AG08395 (cell line): Measurements from ENCODE around the gene ACTR6.
"Not testable (repeated sequence)": the region's sequence is repeated elsewhere in the genome, so short reads cannot be mapped to it uniquely, and the experiment has no call there.

Source experiments
- DNase-seq: peaks from one replicate; pipeline ENCODE4 v3.0.0; 2012; ENCODE audit warnings: mixed read lengths, low spot score

ACTR6 gene

GRCh38 chr12:100200463-100201181, at the start of gene ACTR6:
ACTR6 (plus strand) TSS chr12:100200815; CDS start chr12:100200852, 37 bp downstream.
- DNase-seq: peak; percentile 96

- DNase-seq: no peak
Measured at GRCh38 chr12:100151769-100152168, 48.8 kb upstream of the ACTR6 start.

- no peak for DNase-seq
Measured at GRCh38 chr12:100153131-100153530, 47.5 kb upstream of the ACTR6 start.

- peak; percentile 72 for DNase-seq
Measured at GRCh38 chr12:100154474-100155247, 46.0 kb upstream of the ACTR6 start.

- DNase-seq: no peak
Measured at GRCh38 chr12:100156731-100157426, 43.7 kb upstream of the ACTR6 start.

GRCh38 chr12:100157427-100157821, 43.2 kb upstream of the ACTR6 start:
- DNase-seq: no peak

- DNase-seq: no peak
Measured at GRCh38 chr12:100158535-100158934, 42.1 kb upstream of the ACTR6 start.

- DNase-seq: no peak
Measured at GRCh38 chr12:100159391-100160104, 41.1 kb upstream of the ACTR6 start.

GRCh38 chr12:100163416-100164152, 37.0 kb upstream of the ACTR6 start:
- DNase-seq: peak; percentile 85

- no peak for DNase-seq
Measured at GRCh38 chr12:100164153-100164704, 36.4 kb upstream of the ACTR6 start.

GRCh38 chr12:100165356-100165755, 35.3 kb upstream of the ACTR6 start:
- DNase-seq: no peak

GRCh38 chr12:100166232-100166631, 34.4 kb upstream of the ACTR6 start:
- DNase-seq: no peak

- no peak for DNase-seq
Measured at GRCh38 chr12:100168562-100168961, 32.1 kb upstream of the ACTR6 start.

GRCh38 chr12:100169345-100169744, 31.3 kb upstream of the ACTR6 start:
- no peak for DNase-seq

GRCh38 chr12:100170313-100170858, 30.2 kb upstream of the ACTR6 start:
- no peak for DNase-seq

GRCh38 chr12:100171248-100171647, 29.4 kb upstream of the ACTR6 start:
- no peak for DNase-seq

- DNase-seq: no peak
Measured at GRCh38 chr12:100173111-100173510, 27.5 kb upstream of the ACTR6 start.

- DNase-seq: no peak
Measured at GRCh38 chr12:100174495-100174894, 26.1 kb upstream of the ACTR6 start.

GRCh38 chr12:100176493-100176892, 24.1 kb upstream of the ACTR6 start:
- DNase-seq: not testable (repeated sequence)

- DNase-seq: no peak
Measured at GRCh38 chr12:100179252-100179651, 21.4 kb upstream of the ACTR6 start.
